Lower leg skin (tissue), 4 donors: ENCODE measurements around the gene ALOXE3. TPM values are rescaled to one million over a fixed set of nuclear protein-coding genes. Genes with fewer than 3 reads are reported as not detected.

ENCODE experiments used
- DNase-seq, 2 donors: peaks; one replicate each; pipeline ENCODE4 v3.0.0-alpha.2; 2019; ENCODE audit warnings: low spot score in 2 of 2
- H3K4me3 ChIP-seq: fragments of 200-600 bp; sonication (generic); 2 replicates; pipeline ENCODE4 v1.5.1; 2017; ENCODE audit warnings: mild to moderate bottlenecking, low read depth; ENCODE audit not compliant: poor library complexity, severe bottlenecking
- POLR2A ChIP-seq, 2 donors: fragments of 450-650 bp; IDR thresholded peaks; one replicate each; pipeline ENCODE4 v1.6.1; 2016 to 2017; ENCODE audit warnings: antibody characterized with exemption in 2 of 2, mild to moderate bottlenecking in 1 of 2, moderate library complexity in 1 of 2
- WGBS, 2 donors: methylation state at CpG; one replicate each; pipeline ENCODE4 v1.1.5; 2018; 5-methylcytosine and 5-hydroxymethylcytosine counted together
- intact Hi-C: fragments of 100-400 bp; cut with DNase I; formaldehyde crosslinking; loops from one replicate; pipeline ENCODE4 v1.15.0; 2023; ENCODE audit warnings: low total_unique reads
- total RNA-seq, 4 donors: library from RNA; depleted of rRNA; stranded (reverse); fragments of >200 nt; gene quantifications; one replicate each; pipeline ENCODE4 v1.1.0, GENCODE V29; 2016
- TF ChIP-seq, protein P1 (sequence below), 3 donors: fragments of 450-650 bp; IDR thresholded peaks; one replicate each; pipeline ENCODE4 v1.5.1; 2016; ENCODE audit warnings: antibody characterized with exemption in 3 of 3, mild to moderate bottlenecking in 3 of 3, moderate library complexity in 2 of 3

Gene ALOXE3
- total RNA-seq, 4 donors from 2014 or later, result 73.8 to 143 (median 88.2) TPM

DNA sequence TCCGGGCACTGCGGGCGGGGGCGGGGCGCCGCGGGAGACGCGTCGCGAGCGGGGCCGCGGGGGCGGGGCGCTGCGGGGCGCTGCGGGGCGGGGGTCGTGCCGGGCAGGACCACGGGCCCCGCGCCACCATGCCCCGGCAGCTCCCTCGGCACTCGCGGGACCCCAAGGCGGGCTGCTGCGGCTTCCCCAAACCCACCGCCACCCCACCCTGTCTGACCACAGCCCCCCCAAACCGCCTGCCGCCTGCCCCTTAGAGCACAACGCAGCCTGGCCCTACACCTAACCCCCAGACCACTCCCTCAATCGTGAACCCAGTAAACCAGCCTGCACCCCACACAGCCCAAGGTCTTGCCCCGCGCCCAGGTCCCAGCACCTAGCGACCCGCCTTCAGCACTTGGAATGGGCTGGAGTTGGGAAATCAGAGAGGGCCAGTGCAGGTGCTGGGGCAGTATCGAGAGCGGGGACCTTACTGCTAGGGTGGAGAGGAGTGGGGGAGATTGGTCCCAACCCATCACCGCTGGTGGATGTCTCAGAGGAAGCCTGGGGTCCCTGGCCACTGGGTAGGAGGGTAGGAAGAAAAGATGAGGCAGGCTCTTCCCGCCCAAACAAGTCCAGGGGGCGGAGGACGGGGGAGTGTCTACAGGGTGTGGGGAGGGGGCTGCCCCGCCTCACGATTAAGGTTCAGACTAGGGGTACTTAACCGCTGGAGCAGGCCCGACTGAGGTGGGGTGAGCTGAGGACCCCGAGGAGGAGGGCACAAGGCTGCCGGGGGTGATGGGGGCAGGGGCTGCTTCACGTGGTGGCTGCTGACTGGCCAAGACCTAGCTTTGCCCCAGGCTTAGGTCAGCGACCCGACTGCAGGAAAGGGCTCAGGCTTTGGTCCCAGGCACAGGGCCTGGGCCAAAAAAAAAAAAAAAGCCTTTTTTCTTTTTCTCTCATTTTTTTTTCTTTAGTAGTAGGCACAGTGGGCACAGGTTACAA is 45.0 kb upstream of the ALOXE3 start:
- DNase-seq, result peak in 1 of 2 donors; percentile 90
- H3K4me3 ChIP-seq, result peak overlapping the region; percentile 9
- TF ChIP-seq, protein P1, sequence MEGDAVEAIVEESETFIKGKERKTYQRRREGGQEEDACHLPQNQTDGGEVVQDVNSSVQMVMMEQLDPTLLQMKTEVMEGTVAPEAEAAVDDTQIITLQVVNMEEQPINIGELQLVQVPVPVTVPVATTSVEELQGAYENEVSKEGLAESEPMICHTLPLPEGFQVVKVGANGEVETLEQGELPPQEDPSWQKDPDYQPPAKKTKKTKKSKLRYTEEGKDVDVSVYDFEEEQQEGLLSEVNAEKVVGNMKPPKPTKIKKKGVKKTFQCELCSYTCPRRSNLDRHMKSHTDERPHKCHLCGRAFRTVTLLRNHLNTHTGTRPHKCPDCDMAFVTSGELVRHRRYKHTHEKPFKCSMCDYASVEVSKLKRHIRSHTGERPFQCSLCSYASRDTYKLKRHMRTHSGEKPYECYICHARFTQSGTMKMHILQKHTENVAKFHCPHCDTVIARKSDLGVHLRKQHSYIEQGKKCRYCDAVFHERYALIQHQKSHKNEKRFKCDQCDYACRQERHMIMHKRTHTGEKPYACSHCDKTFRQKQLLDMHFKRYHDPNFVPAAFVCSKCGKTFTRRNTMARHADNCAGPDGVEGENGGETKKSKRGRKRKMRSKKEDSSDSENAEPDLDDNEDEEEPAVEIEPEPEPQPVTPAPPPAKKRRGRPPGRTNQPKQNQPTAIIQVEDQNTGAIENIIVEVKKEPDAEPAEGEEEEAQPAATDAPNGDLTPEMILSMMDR (IDR thresholded peaks at IDR 0.05), result no peak
- TF ChIP-seq POLR2A (IDR thresholded peaks at IDR 0.05), result no peak
- 10 to 15% methylated on average over 22 of the region's 55 CpGs for WGBS, 2 donors
- intact Hi-C loops, result no loop called here

DNA sequence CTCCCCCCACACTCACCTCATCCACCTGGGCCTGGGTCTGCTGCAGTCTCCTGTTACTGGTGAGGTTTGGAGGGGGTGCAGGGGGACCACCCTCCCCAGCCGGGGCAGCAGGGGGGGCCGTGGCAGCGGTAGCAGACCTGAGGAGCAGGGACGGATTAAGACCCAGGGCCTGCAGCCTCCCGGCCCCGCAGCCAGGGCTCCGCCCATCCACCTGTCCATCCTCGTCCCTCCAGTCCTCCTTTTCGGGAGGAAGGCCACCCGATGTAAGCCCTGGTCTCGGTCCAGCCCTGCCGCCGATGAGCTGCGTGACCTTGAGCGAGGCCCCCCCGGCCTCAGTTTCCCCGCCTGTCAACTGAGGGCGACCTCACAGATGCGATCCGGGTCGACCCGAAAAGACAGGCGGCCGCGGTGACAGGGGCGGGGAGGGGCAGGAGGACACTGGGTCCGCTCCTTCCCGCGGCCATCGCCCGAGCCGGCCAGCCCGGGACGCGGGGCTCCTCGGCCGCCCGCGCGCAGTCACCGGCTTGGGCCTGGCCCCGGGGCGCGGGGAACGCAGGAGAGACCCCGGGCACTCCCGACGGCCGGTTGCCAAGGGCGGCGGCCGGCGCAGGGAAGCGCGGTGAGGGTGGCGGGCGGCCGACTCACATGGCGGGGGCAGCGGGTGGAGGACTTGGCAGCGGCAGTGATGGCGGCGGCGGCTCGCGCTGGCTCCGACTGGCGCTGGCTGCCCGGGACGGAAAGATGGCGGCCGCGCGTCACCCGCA is 44.1 kb upstream of the ALOXE3 start, which contains the start of gene VAMP2:
Gene VAMP2, minus strand, starts transcription at position 716 of the 764 bp plus-strand sequence. Its CDS starts 69 bp downstream, at position 647.
- H3K4me3 ChIP-seq, result peak within 1 kb of the TSS; percentile 85
- intact Hi-C loops, result no loop called here
- DNase-seq, result peak; percentile 78 to 97
- TF ChIP-seq POLR2A (IDR thresholded peaks at IDR 0.05), result peak in 1 of 2 donors; percentile 58
- TF ChIP-seq, protein P1 (IDR thresholded peaks at IDR 0.05), result no peak
- WGBS, 2 donors, result 0% methylated on average over 6 to 42 of the region's 75 CpGs

DNA sequence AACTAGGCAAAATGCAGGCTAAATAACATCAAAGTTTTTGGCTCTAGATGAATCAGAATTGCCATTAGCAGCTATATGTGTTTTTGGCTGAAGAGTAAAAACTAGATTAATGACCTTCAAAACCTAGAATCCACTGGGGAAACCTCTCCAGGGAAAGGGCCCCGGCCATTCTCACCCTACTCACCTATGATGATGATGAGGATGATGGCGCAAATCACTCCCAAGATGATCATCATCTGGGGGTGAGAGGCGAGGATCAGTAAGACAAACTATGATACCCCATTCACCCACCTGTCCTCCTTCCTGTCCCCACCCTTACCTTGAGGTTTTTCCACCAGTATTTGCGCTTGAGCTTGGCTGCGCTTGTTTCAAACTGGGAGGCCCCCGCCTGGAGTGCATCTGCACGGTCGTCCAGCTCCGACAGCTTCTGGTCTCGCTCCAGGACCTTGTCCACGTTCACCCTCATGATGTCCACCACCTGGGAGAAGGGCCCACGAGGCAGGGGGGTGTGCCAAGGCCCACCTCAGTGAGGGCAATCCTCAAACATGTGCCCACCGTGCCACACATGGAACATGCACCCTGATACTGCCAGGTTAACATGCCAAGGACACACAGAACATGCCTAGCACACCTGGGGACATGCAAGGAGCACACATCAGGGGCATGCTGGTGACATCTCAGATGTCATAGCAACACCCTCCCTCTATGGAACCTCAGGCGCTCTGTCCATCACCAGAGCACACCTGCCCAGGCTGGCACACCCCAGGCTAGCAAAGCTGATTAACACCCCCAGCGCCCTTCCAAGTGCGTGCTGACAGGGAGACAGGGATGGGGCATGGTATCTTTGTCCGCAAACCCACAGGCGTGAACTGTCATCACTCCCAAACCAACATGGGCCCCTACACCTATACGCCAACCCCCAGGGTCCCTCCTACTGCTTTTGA is 43.2 kb upstream of the ALOXE3 start:
- intact Hi-C loops, result no loop called here
- DNase-seq, result peak in 1 of 2 donors; percentile 87
- WGBS, 2 donors, result 49 to 54% methylated on average over 16 to 19 of the region's 19 CpGs
- TF ChIP-seq, protein P1 (IDR thresholded peaks at IDR 0.05), result no peak
- TF ChIP-seq POLR2A (IDR thresholded peaks at IDR 0.05), result no peak
- peak overlapping the region; percentile 85 for H3K4me3 ChIP-seq

DNA sequence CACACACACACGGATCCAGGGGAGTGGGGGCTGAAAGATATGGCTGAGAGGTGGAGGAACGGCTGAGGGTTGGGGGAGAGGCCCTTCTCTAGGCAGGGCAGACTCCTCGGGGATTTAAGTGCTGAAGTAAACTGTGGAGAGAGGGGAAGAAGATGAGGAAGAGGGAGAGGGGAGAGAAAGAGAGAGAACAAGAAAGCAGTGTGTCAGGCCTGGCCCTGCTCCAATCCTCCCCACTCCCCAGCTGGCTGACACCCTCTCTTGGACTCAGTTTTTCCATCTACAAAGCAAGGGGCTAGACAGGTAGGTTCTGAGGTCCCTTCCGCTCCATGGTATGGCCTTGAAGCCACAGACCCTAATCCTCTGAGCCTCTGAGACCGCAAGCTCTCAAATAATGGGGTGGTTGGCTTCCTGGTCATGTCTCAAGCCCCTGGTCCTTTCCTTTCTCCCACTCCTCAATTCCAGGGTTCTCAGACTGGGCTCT is 42.5 kb upstream of the ALOXE3 start:
- DNase-seq, result peak in 1 of 2 donors; percentile 83
- no peak overlapping the region for H3K4me3 ChIP-seq
- WGBS, 2 donors, result 55 to 56% methylated on average over 5 of the region's 5 CpGs
- TF ChIP-seq POLR2A (IDR thresholded peaks at IDR 0.05), result no peak
- TF ChIP-seq, protein P1 (IDR thresholded peaks at IDR 0.05), result no peak
- intact Hi-C loops, result no loop called here

DNA sequence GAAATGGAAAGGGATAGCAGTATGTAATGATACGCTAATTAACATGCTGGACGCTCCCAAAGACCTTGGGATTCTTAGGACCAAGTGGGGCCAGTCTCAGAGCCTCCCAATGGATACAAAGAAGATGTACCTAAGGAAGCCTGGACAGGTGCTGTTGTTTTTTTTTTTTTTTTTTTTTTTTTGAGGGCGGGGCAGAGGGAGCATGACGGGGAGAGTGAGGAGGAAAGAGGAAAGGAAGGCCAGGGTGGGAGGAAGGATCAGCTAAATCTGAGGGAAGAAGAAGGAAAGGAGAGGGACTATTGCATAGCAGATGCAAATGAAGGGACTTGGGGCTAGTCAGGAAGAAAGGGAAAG is 41.9 kb upstream of the ALOXE3 start:
- no peak for DNase-seq
- intact Hi-C loops, result no loop called here
- no peak overlapping the region for H3K4me3 ChIP-seq
- TF ChIP-seq POLR2A (IDR thresholded peaks at IDR 0.05), result no peak
- TF ChIP-seq, protein P1 (IDR thresholded peaks at IDR 0.05), result no peak
- WGBS, 2 donors, result 57 to 58% methylated on average over 4 of the region's 4 CpGs
